Smooth muscle cell (in vitro differentiated cells): ENCODE data around the gene GANAB. TPM values are rescaled to one million over a fixed set of nuclear protein-coding genes. Genes with fewer than 3 reads are reported as not detected.

Source experiments
- DNase-seq: peaks from one replicate; lab custom pipeline; 2025; ENCODE audit not compliant: unreplicated experiment; lab: John Stamatoyannopoulos, UW
- H2AFZ ChIP-seq: fragments of 200-600 bp; sonication (generic); 2 replicates; pipeline ENCODE4 v1.6.0; 2016; ENCODE audit warnings: antibody characterized with exemption, low read depth, mild to moderate bottlenecking
- H3F3A ChIP-seq: fragments of 200-600 bp; sonication (generic); 2 replicates; pipeline ENCODE4 v1.6.0; 2017; ENCODE audit warnings: antibody characterized with exemption, low read depth
- H3K27ac ChIP-seq: fragments of 200-600 bp; sonication (generic); 2 replicates; pipeline ENCODE4 v1.5.1; 2016; ENCODE audit warnings: low read depth, mild to moderate bottlenecking
- H3K27me3 ChIP-seq: fragments of 200-600 bp; sonication (generic); 2 replicates; pipeline ENCODE4 v1.6.1; 2016; ENCODE audit warnings: low read depth, mild to moderate bottlenecking
- H3K36me3 ChIP-seq: fragments of 200-600 bp; sonication (generic); 2 replicates; pipeline ENCODE4 v1.5.1; 2016; ENCODE audit warnings: low read depth
- H3K4me1 ChIP-seq: fragments of 200-600 bp; sonication (generic); 2 replicates; pipeline ENCODE4 v1.5.1; 2016; ENCODE audit warnings: low read depth
- H3K4me2 ChIP-seq: fragments of 200-600 bp; sonication (generic); 2 replicates; pipeline ENCODE4 v1.6.0; 2016; ENCODE audit warnings: mild to moderate bottlenecking
- H3K4me3 ChIP-seq: fragments of 200-600 bp; sonication (generic); 2 replicates; pipeline ENCODE4 v1.5.1; 2016; ENCODE audit warnings: mild to moderate bottlenecking
- H3K79me2 ChIP-seq: fragments of 200-600 bp; sonication (generic); 2 replicates; pipeline ENCODE4 v1.6.0; 2016; ENCODE audit warnings: low read depth, mild to moderate bottlenecking
- H3K9ac ChIP-seq: fragments of 200-600 bp; sonication (generic); 2 replicates; pipeline ENCODE4 v1.6.0; 2016; ENCODE audit warnings: low read depth
- H3K9me3 ChIP-seq: fragments of 200-600 bp; sonication (generic); replicated peaks from 2 replicates; pipeline ENCODE4 v1.5.1; 2016; ENCODE audit warnings: low read depth
- H4K20me1 ChIP-seq: fragments of 200-600 bp; sonication (generic); 2 replicates; pipeline ENCODE4 v1.6.0; 2016; ENCODE audit warnings: low read depth
- CTCF ChIP-seq: fragments of 200-600 bp; sonication (generic); IDR thresholded peaks from 2 replicates; pipeline ENCODE4 v1.5.1; 2017; ENCODE audit warnings: borderline replicate concordance, mild to moderate bottlenecking, antibody characterized with exemption; ENCODE audit not compliant: insufficient read depth, poor library complexity, severe bottlenecking
- WGBS: methylation state at CpG from one replicate; pipeline ENCODE4 v1.1.7; 2016; ENCODE audit warnings: low lambda C conversion rate; 5-methylcytosine and 5-hydroxymethylcytosine counted together
- polyA plus RNA-seq: library from polyadenylated mRNA; unstranded; fragments of >200 nt; fragmentation: Nextera tagmentation; extraction: Ambion mirVana; gene quantifications from 2 replicates; pipeline ENCODE4 v1.2.1, GENCODE V29; 2016
- total RNA-seq: library from RNA; depleted of rRNA; stranded (reverse); fragments of >200 nt; gene quantifications from 2 replicates; pipeline ENCODE4 v1.2.3, GENCODE V29; 2014

The GANAB gene
- total and polyA plus RNA-seq, 2 experiments from 2014 or later, result 176 to 225 TPM

GRCh38 chr11:62599901-62600300, 46.5 kb downstream of the GANAB start:
- Histone ChIP-seq H3K4me1 (peaks cover 15% of the 10 kb centered on the region), H3K27ac (peak overlapping the region; percentile 82), H3K36me3 (no peaks in the 10 kb centered on the region), H3K4me3 (peak overlapping the region; percentile 91), H3K79me2 (peaks cover 30% of the 10 kb centered on the region), H2AFZ (no peak overlapping the region), H3K4me2 (peak overlapping the region; percentile 95), H3F3A (peaks cover 11% of the 10 kb centered on the region), H4K20me1 (peaks cover 31% of the 10 kb centered on the region), H3K27me3 (no peaks in the 10 kb centered on the region), H3K9ac (peak overlapping the region; percentile 97), H3K9me3 (no peaks in the 10 kb centered on the region)
- no peak for DNase-seq
- no peak for TF ChIP-seq CTCF
- 46% methylated on average over 5 of the region's 5 CpGs for WGBS

GRCh38 chr11:62599069-62599696, 47.2 kb downstream of the GANAB start:
- H3K4me3 ChIP-seq, result peak overlapping the region; percentile 91
- WGBS, result 51% methylated on average over 7 of the region's 7 CpGs

GRCh38 chr11:62595124-62595523, 51.3 kb downstream of the GANAB start:
- H2AFZ ChIP-seq, result no peak overlapping the region
- H3K9ac ChIP-seq, result no peak overlapping the region
- 95% methylated on average over 8 of the region's 8 CpGs for WGBS
- DNase-seq, result no peak
- no peak for TF ChIP-seq CTCF
- H3K4me1 ChIP-seq, result peaks cover 9% of the 10 kb centered on the region
- peaks cover 22% of the 10 kb centered on the region for H4K20me1 ChIP-seq
- H3K9me3 ChIP-seq, result no peaks in the 10 kb centered on the region
- no peak overlapping the region for H3K27ac ChIP-seq
- H3K36me3 ChIP-seq, result no peaks in the 10 kb centered on the region
- H3K27me3 ChIP-seq, result no peaks in the 10 kb centered on the region
- no peak overlapping the region for H3K4me3 ChIP-seq
- H3K4me2 ChIP-seq, result no peak overlapping the region
- peaks cover 24% of the 10 kb centered on the region for H3K79me2 ChIP-seq
- H3F3A ChIP-seq, result peaks cover 14% of the 10 kb centered on the region

More at GRCh38 chr11:62599069-62599696, 47.2 kb downstream of the GANAB start:
- Histone ChIP-seq H3K4me1 (peaks cover 14% of the 10 kb centered on the region), H3K4me2 (peak overlapping the region; percentile 95), H3K27me3 (no peaks in the 10 kb centered on the region), H2AFZ (no peak overlapping the region), H3K36me3 (no peaks in the 10 kb centered on the region), H3K27ac (peak overlapping the region; percentile 82), H3F3A (peaks cover 11% of the 10 kb centered on the region), H3K79me2 (peaks cover 30% of the 10 kb centered on the region), H3K9me3 (no peaks in the 10 kb centered on the region), H4K20me1 (peaks cover 31% of the 10 kb centered on the region), H3K9ac (peak overlapping the region; percentile 97)
- TF ChIP-seq CTCF, result no peak
- peak; percentile 24 for DNase-seq
